ENCODE results near the gene SYTL1. TPM values are rescaled to one million over a fixed set of nuclear protein-coding genes. Genes with fewer than 3 reads are reported as not detected.

Gene SYTL1
- total RNA-seq, 2 donors from 2014 or later, result 6.7 to 7.5 TPM

GRCh38 chr1:27400963-27401341 lies 59.1 kb downstream of the SYTL1 start:
- peaks cover 60% of the 10 kb centered on the region for H3K4me1 Mint-ChIP-seq

GRCh38 chr1:27402349-27402754 lies 60.5 kb downstream of the SYTL1 start:
- DNase-seq, result peak; percentile 87
- H3K36me3 Mint-ChIP-seq (ENCODE audit: low read depth), result peaks cover 4% of the 10 kb centered on the region

More at GRCh38 chr1:27400963-27401341, 59.1 kb downstream of the SYTL1 start:
- no peak overlapping the region for H3K27ac ChIP-seq (ENCODE audit: low read depth, low read length)
- no peaks in the 10 kb centered on the region for H3K36me3 Mint-ChIP-seq (ENCODE audit: low read depth)
- no peak overlapping the region for H3K27ac Mint-ChIP-seq
- H3K9me3 ChIP-seq (ENCODE audit: control insufficient read depth, low read length), result no peaks in the 10 kb centered on the region
- H3K27me3 ChIP-seq (ENCODE audit: control insufficient read depth, insufficient read depth, low read length, poor library complexity, severe bottlenecking), result no peaks in the 10 kb centered on the region
- H3K27me3 Mint-ChIP-seq (ENCODE audit: insufficient read depth), result no peaks in the 10 kb centered on the region
- H3K4me1 ChIP-seq (ENCODE audit: control insufficient read depth, insufficient read depth, low read length), result peaks cover 23% of the 10 kb centered on the region
- H3K9ac ChIP-seq (ENCODE audit: extremely low read depth, low read length, poor library complexity, severe bottlenecking), result no peak overlapping the region
- H3K36me3 ChIP-seq (ENCODE audit: control insufficient read depth, insufficient read depth, low read length), result no peaks in the 10 kb centered on the region
- no peak overlapping the region for H3K4me3 Mint-ChIP-seq
- no peak for TF ChIP-seq CTCF (conservative IDR thresholded peaks at IDR 0.05)
- no peak overlapping the region for H3K4me3 ChIP-seq (ENCODE audit: low read length)
- WGBS, 2 experiments (ENCODE audit: insufficient coverage in 1 of 2, insufficient read length in 1 of 2), result 97% methylated on average over 5 of the region's 5 CpGs
- no peak for DNase-seq
- no peaks in the 10 kb centered on the region for H3K9me3 Mint-ChIP-seq

GRCh38 chr1:27403065-27403726 lies 61.4 kb downstream of the SYTL1 start:
- Histone ChIP-seq H3K27me3 (ENCODE audit: control insufficient read depth, insufficient read depth, low read length, poor library complexity, severe bottlenecking) (no peaks in the 10 kb centered on the region), H3K9ac (ENCODE audit: extremely low read depth, low read length, poor library complexity, severe bottlenecking) (no peak overlapping the region)

More at GRCh38 chr1:27402349-27402754, 60.5 kb downstream of the SYTL1 start:
- TF ChIP-seq CTCF (conservative IDR thresholded peaks at IDR 0.05), result peak; percentile 73
- Mint-ChIP-seq H3K27ac (peak overlapping the region; percentile 89), H3K27me3 (ENCODE audit: insufficient read depth) (no peaks in the 10 kb centered on the region), H3K4me1 (peaks cover 65% of the 10 kb centered on the region), H3K4me3 (no peak overlapping the region), H3K9me3 (no peaks in the 10 kb centered on the region)
- 77 to 87% methylated on average over 8 of the region's 8 CpGs for WGBS, 2 experiments (ENCODE audit: insufficient coverage in 1 of 2, insufficient read length in 1 of 2)
- Histone ChIP-seq H3K27me3 (ENCODE audit: control insufficient read depth, insufficient read depth, low read length, poor library complexity, severe bottlenecking) (no peaks in the 10 kb centered on the region), H3K27ac (ENCODE audit: low read depth, low read length) (peak overlapping the region; percentile 9), H3K4me1 (ENCODE audit: control insufficient read depth, insufficient read depth, low read length) (peaks cover 26% of the 10 kb centered on the region), H3K9ac (ENCODE audit: extremely low read depth, low read length, poor library complexity, severe bottlenecking) (no peak overlapping the region), H3K9me3 (ENCODE audit: control insufficient read depth, low read length) (no peaks in the 10 kb centered on the region), H3K36me3 (ENCODE audit: control insufficient read depth, insufficient read depth, low read length) (peaks cover 7% of the 10 kb centered on the region), H3K4me3 (ENCODE audit: low read length) (no peak overlapping the region)

More at GRCh38 chr1:27403065-27403726, 61.4 kb downstream of the SYTL1 start:
- peak overlapping the region; percentile 89 for H3K27ac Mint-ChIP-seq
- peaks cover 10% of the 10 kb centered on the region for H3K36me3 Mint-ChIP-seq (ENCODE audit: low read depth)
- WGBS, 2 experiments (ENCODE audit: insufficient coverage in 1 of 2, insufficient read length in 1 of 2), result 86 to 88% methylated on average over 11 to 24 of the region's 24 CpGs
- TF ChIP-seq CTCF (conservative IDR thresholded peaks at IDR 0.05), result peak; percentile 35
- Histone ChIP-seq H3K4me1 (ENCODE audit: control insufficient read depth, insufficient read depth, low read length) (peaks cover 24% of the 10 kb centered on the region), H3K4me3 (ENCODE audit: low read length) (no peak overlapping the region), H3K36me3 (ENCODE audit: control insufficient read depth, insufficient read depth, low read length) (peaks cover 12% of the 10 kb centered on the region), H3K27ac (ENCODE audit: low read depth, low read length) (peak overlapping the region; percentile 9), H3K9me3 (ENCODE audit: control insufficient read depth, low read length) (no peaks in the 10 kb centered on the region)
- H3K4me3 Mint-ChIP-seq, result no peak overlapping the region
- H3K27me3 Mint-ChIP-seq (ENCODE audit: insufficient read depth), result no peaks in the 10 kb centered on the region
- no peaks in the 10 kb centered on the region for H3K9me3 Mint-ChIP-seq
- H3K4me1 Mint-ChIP-seq, result peaks cover 60% of the 10 kb centered on the region
- peak; percentile 85 for DNase-seq

Other genes starting within 250 kb of the SYTL1 start
- gene SLC9A1, start 186.9 kb upstream of the SYTL1 start, total RNA-seq, result 10 to 100 TPM; 25.9 to 34.7 TPM
- gene WDTC1, start 107.4 kb upstream of the SYTL1 start, total RNA-seq, result 10 to 100 TPM; 34.7 to 41.9 TPM
- gene TMEM222, start 19.9 kb upstream of the SYTL1 start, total RNA-seq, result 10 to 100 TPM; 26.0 to 31.8 TPM
- 10 to 100 TPM in 1 of 2 donors, 1 to 10 TPM in 1; 6.6 to 11.5 TPM for gene MAP3K6, start 24.9 kb downstream of the SYTL1 start, total RNA-seq
- gene FCN3, start 32.8 kb downstream of the SYTL1 start, total RNA-seq, result under 1 TPM in 1 of 2 donors, not detected in 1; 0.26 TPM
- 1 to 10 TPM; 1.6 to 1.8 TPM for gene CD164L2, start 41.3 kb downstream of the SYTL1 start, total RNA-seq
- gene GPR3, start 50.6 kb downstream of the SYTL1 start, total RNA-seq, result 1 to 10 TPM; 3.5 to 4.1 TPM
- 10 to 100 TPM; 90.0 to 98.8 TPM for gene WASF2, start 148.1 kb downstream of the SYTL1 start, total RNA-seq